IPS-18c (cell line): ENCODE data around the gene MMP23B.

Experiments used
- H3K4me3 ChIP-seq: 2 replicates; pipeline ENCODE4 v1.7.0; 2013; ENCODE audit warnings: low read depth, mild to moderate bottlenecking, low read length, moderate library complexity; ENCODE audit not compliant: insufficient read depth
- H3K9me3 ChIP-seq: one replicate; pipeline ENCODE4 v1.6.1; 2013; ENCODE audit warnings: mild to moderate bottlenecking, low read length, moderate library complexity; ENCODE audit not compliant: control insufficient read depth, insufficient read depth

Gene MMP23B

DNA sequence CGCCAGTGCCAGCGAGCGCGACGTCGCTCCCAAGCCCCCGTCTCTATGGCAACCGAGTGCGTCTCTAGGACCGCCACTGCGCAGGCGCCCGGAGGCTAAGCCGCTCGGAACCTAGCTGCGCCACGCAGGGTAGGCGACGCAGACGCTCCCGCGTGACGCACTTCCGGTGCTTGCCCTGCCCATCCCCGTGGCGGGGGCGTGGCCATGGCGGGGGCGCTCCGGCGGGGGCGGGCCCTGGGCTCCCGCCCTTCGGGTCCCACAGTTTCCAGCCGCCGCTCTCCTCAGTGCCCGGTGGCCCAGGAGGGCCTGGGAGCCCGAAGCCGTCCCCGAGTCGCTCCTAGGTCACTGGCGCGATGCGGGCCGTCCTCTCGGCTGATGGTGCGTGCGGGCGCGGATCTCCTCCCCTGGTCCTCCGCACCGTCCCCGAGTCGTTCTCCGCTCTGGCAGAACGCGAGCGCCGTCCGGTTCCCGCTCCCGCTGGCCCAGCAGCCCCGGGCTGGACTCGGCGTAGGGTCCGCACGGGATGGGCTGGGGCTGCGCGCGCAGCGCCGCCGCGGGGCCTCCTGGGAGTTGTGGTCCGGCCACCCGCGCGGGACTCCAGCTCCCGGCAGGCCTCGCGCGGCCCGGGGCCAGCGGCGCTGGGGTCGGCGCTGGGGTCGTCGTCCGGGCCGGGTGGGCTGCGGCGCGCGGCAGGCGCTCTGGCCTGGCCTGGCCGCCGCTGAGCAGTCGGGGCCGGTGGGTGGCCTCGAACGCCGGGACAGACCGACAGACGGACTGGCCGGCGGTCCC lies 16.5 kb upstream of the MMP23B start, which contains the start of gene MIB2:
Gene MIB2, plus strand, starts transcription at position 245 of the 789 bp plus-strand sequence. CDS start 7,953 bp downstream, outside the sequence.
- Histone ChIP-seq H3K9me3 (no peaks in the 10 kb centered on the region), H3K4me3 (peak within 1 kb of the TSS; percentile 99)

- peak overlapping the region; percentile 99 for H3K4me3 ChIP-seq
- no peaks in the 10 kb centered on the region for H3K9me3 ChIP-seq
These were observed 15.8 kb upstream of the MMP23B start for GRCh38 chr1:1616045-1616790.

- Histone ChIP-seq H3K9me3 (no peaks in the 10 kb centered on the region), H3K4me3 (peak overlapping the region; percentile 99)
These were observed 15.1 kb upstream of the MMP23B start for GRCh38 chr1:1616838-1617237.

DNA sequence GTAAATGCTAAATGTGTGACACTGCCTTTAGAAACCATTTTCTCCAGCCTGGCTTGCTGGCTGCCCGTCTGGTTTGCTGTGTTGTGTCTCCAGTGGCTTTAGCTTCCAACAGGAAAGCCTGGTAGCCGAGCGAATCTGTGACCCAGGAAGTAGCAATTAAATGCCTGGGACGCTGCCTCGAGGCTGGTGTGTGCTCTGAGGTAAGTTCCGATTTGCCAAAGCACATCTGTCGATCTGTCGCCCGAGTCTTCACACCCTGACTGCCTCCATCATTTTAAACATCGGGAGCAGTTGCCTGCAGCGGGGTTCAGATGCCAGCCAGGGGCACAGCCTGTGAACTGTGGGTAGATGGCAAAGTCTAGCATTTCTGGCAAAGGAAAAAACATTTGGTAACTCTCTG lies 14.5 kb upstream of the MMP23B start:
- no peak overlapping the region for H3K4me3 ChIP-seq

GRCh38 chr1:1617925-1618324 lies 14.0 kb upstream of the MMP23B start:
- no peaks in the 10 kb centered on the region for H3K9me3 ChIP-seq
- H3K4me3 ChIP-seq: no peak overlapping the region

More for the DNA sequence above, 14.5 kb upstream of the MMP23B start:
- no peaks in the 10 kb centered on the region for H3K9me3 ChIP-seq

GRCh38 chr1:1618396-1619068 lies 13.4 kb upstream of the MMP23B start:
- no peaks in the 10 kb centered on the region for H3K9me3 ChIP-seq
- no peak overlapping the region for H3K4me3 ChIP-seq

GRCh38 chr1:1619917-1620361 lies 12.0 kb upstream of the MMP23B start:
- H3K4me3 ChIP-seq: no peak overlapping the region
- H3K9me3 ChIP-seq: no peaks in the 10 kb centered on the region

DNA sequence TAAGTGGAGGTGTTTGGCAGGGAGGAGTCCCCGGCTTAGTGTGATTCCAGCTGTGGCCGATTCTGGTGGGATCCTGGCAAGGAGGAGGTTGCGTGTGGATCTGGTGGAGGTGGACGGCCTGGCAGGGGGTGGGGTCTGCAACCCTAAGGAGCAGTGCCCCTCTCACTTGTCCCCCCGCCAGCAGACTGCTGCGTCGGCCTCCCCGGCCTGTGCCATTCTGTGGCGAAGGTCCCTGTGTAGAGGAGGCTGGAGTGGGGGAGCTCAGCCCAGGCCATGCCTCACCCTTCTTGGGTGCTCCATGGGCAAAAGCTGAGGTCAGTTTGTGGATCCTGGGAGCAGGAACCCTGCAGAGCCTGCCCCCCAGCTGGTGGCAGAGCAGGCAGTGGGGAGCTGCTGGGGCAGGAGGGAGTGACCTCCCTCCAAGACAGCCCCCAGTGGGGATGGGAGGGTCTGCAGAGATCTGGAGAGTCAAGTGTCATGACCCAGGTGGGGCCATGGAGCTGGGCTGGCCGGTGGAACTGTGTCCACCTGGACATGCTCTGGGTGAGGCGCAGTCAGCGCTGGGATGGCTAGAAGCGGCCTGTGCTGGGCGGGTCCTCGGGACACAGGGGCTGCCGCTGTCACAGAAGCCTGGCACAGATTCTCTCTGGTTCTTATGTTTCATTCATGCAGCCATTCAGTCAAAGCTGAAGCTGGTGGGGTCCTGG lies 11.4 kb upstream of the MMP23B start:
- Histone ChIP-seq H3K9me3 (no peaks in the 10 kb centered on the region), H3K4me3 (no peak overlapping the region)

- no peaks in the 10 kb centered on the region for H3K9me3 ChIP-seq
- no peak overlapping the region for H3K4me3 ChIP-seq
These were observed 10.6 kb upstream of the MMP23B start for GRCh38 chr1:1621173-1622009.

GRCh38 chr1:1622010-1622787 lies 9.8 kb upstream of the MMP23B start:
- Histone ChIP-seq H3K9me3 (no peaks in the 10 kb centered on the region), H3K4me3 (no peak overlapping the region)

DNA sequence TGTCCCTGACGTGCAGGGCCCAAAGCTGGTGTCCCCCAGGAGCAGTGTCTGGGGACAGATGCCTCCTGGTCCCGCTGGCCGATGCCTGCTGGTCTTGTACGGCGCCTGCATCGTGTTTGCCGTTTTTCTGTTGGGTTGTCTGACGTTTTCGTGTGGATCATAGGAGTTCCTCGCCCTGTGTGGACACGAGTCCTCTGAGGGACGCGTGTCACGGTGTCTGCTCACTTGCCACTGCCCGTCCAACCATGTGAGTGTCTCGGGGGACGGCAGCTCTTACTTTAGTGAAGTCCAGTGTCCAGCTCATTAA lies 9.2 kb upstream of the MMP23B start:
- Histone ChIP-seq H3K9me3 (no peaks in the 10 kb centered on the region), H3K4me3 (no peak overlapping the region)

GRCh38 chr1:1623181-1623630 lies 8.8 kb upstream of the MMP23B start:
- H3K9me3 ChIP-seq: no peaks in the 10 kb centered on the region
- H3K4me3 ChIP-seq: no peak overlapping the region

DNA sequence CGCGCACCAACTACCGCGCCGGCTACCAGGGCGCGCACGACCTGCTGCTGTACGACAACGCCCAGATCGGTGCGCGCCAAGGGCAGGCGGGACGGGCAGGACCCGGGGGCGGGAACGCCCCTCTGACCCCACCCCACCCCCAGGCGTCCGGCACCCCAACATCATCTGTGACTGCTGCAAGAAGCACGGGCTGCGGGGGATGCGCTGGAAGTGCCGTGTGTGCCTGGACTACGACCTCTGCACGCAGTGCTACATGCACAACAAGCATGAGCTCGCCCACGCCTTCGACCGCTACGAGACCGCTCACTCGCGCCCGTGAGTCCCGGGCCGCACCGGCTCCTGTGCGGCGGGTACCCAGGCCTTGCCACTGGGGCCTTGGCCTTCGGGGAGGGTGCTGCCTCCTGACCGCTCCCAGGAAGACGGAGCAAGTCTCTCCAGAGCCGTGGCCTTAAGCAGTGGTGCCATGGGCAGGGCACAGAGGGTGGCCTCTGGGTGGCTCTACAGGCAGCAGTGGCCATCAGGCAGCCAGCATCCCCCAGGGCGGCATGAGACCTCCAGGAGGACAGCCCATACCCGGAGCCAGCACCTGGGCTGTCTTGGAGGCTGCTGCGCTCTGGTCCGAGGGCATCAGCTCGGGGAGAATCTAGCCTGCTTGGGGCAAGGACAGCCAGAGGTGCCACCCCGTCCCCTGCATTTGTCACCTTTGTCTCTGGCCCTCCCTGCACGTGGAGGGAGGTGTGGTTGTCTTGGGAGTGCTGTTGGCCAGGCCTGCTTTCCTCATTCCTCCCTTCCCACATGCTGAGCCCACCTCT lies 8.1 kb upstream of the MMP23B start:
- Histone ChIP-seq H3K9me3 (no peaks in the 10 kb centered on the region), H3K4me3 (no peak overlapping the region)

- no peak overlapping the region for H3K4me3 ChIP-seq
- H3K9me3 ChIP-seq: no peaks in the 10 kb centered on the region
These were observed 7.2 kb upstream of the MMP23B start for GRCh38 chr1:1624443-1625403.
